H1 (cell line): ENCODE results near the gene SHMT1.

Experiments
- CBX5 ChIP-seq: fragments of 300-800, 300-1000 bp; sonication (generic); IDR thresholded peaks from 2 replicates; pipeline ENCODE4 v1.7.1; 2016; ENCODE audit warnings: antibody characterized with exemption, low read length, low read depth
- CHD1 ChIP-seq: IDR thresholded peaks from 2 replicates; pipeline ENCODE4 v1.6.1; 2012; ENCODE audit warnings: low read depth, low read length, improper control_type of control experiment
- PHF8 ChIP-seq: fragments of 200-600 bp; sonication (generic); conservative IDR thresholded peaks from 2 replicates; pipeline ENCODE4 v1.7.1; 2012; ENCODE audit warnings: low read depth, mild to moderate bottlenecking, inconsistent platforms, low read length, moderate library complexity
- POLR2A ChIP-seq, 2 experiments: IDR thresholded peaks; 1 replicate in 1 of 2; 2 replicates in 1 of 2; pipeline ENCODE4 v1.6.1; 2011; ENCODE audit warnings: low read depth in 2 of 2, low read length in 2 of 2, mild to moderate bottlenecking in 2 of 2; ENCODE audit errors: control extremely low read depth in 1 of 2
- RAD21 ChIP-seq, 2 experiments: IDR thresholded peaks in 1 of 2; conservative IDR thresholded peaks in 1 of 2; 2 replicates each; pipeline ENCODE4 v1.6.1; 2011; ENCODE audit warnings: low read depth in 2 of 2, low read length in 2 of 2, improper control_type of control experiment in 1 of 2, inconsistent platforms in 1 of 2, mild to moderate bottlenecking in 1 of 2, moderate library complexity in 1 of 2
- TF ChIP-seq, protein P1 (sequence below), 3 experiments: IDR thresholded peaks; 1 replicate in 2 of 3; 2 replicates in 1 of 3; pipeline versions ENCODE4 v1.5.1 to v1.6.1; 2011; ENCODE audit warnings: low read length in 3 of 3, mild to moderate bottlenecking in 3 of 3, inconsistent platforms in 2 of 3, low read depth in 1 of 3, moderate library complexity in 1 of 3; ENCODE audit not compliant: insufficient read depth in 1 of 3; ENCODE audit errors: control extremely low read depth in 1 of 3

DNA sequence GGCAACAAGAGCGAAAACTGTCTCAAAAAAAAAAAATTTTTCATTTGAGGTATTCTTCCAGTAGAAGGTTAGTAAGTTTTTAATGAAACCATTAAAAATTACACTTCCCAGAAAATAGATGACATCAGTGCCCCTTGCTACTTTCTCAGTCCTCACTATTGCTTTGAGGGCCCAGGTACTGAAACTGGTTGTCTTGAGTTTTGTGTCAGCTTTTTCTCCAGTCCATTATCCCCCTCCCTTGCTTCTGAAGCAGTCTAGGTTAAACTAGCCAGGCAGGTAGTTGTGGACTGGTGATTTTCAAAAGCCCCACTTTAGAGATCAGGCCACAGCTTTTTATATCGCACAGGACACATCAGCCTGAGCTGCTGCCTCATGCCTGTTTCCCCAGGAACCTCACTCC lies 37.3 kb downstream of the SHMT1 start:
- no peak for TF ChIP-seq RAD21 (IDR thresholded peaks at IDR 0.05 in 1 of 2, conservative IDR thresholded peaks at IDR 0.05 in 1 of 2; ENCODE audit: low read depth in 2 of 2, low read length in 2 of 2)
- no peak for TF ChIP-seq PHF8
- no peak for TF ChIP-seq POLR2A (IDR thresholded peaks at IDR 0.05; ENCODE audit: control extremely low read depth in 1 of 2, low read depth in 2 of 2, low read length in 2 of 2)
- TF ChIP-seq, protein P1, sequence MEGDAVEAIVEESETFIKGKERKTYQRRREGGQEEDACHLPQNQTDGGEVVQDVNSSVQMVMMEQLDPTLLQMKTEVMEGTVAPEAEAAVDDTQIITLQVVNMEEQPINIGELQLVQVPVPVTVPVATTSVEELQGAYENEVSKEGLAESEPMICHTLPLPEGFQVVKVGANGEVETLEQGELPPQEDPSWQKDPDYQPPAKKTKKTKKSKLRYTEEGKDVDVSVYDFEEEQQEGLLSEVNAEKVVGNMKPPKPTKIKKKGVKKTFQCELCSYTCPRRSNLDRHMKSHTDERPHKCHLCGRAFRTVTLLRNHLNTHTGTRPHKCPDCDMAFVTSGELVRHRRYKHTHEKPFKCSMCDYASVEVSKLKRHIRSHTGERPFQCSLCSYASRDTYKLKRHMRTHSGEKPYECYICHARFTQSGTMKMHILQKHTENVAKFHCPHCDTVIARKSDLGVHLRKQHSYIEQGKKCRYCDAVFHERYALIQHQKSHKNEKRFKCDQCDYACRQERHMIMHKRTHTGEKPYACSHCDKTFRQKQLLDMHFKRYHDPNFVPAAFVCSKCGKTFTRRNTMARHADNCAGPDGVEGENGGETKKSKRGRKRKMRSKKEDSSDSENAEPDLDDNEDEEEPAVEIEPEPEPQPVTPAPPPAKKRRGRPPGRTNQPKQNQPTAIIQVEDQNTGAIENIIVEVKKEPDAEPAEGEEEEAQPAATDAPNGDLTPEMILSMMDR (IDR thresholded peaks at IDR 0.05; ENCODE audit: control extremely low read depth in 1 of 3, insufficient read depth in 1 of 3, low read depth in 1 of 3, low read length in 3 of 3), result no peak
- TF ChIP-seq CHD1, result no peak
- no peak for TF ChIP-seq CBX5
